Peyer's patch (tissue), 4 donors: Measurements from ENCODE around the gene AMBN.

Experiments used
- CTCF ChIP-seq, 6 experiments: fragments of 450-650 bp in 4 of 6; fragments of 200-600 bp in 2 of 6; sonication (generic) in 1 of 6; IDR thresholded peaks; one replicate each; pipeline ENCODE4 v1.5.1; 2017 to 2019; ENCODE audit warnings: antibody characterized with exemption in 6 of 6, mild to moderate bottlenecking in 3 of 6, moderate library complexity in 1 of 6
- POLR2A ChIP-seq, 2 donors: fragments of 450-650 bp; IDR thresholded peaks; one replicate each; pipeline ENCODE4 v1.5.1; 2017; ENCODE audit warnings: antibody characterized with exemption in 2 of 2, mild to moderate bottlenecking in 2 of 2, moderate library complexity in 2 of 2

GRCh38 chr4:70628444-70628843, 36.4 kb downstream of the AMBN start, which contains the start of gene ENAM:
- TF ChIP-seq POLR2A (IDR thresholded peaks at IDR 0.05): no peak
- no peak for TF ChIP-seq CTCF (IDR thresholded peaks at IDR 0.05)
